ENCODE measurements around the gene LEO1.

Gene LEO1

GRCh38 chr15:51971375-51972133 lies at the start of gene LEO1:
TSS of gene LEO1 (minus strand) at chr15:51971778. CDS start at chr15:51971745, 33 bp downstream.
- DNase-seq (ENCODE audit: low read depth in 2 of 2): peak; percentile 98 to 99
- H3K4me3 ChIP-seq (replicated peaks in 1 of 2; ENCODE audit: low read depth in 2 of 2, low read length in 2 of 2): peak within 1 kb of the TSS; percentile 94 to 97
- TF ChIP-seq, protein P1, sequence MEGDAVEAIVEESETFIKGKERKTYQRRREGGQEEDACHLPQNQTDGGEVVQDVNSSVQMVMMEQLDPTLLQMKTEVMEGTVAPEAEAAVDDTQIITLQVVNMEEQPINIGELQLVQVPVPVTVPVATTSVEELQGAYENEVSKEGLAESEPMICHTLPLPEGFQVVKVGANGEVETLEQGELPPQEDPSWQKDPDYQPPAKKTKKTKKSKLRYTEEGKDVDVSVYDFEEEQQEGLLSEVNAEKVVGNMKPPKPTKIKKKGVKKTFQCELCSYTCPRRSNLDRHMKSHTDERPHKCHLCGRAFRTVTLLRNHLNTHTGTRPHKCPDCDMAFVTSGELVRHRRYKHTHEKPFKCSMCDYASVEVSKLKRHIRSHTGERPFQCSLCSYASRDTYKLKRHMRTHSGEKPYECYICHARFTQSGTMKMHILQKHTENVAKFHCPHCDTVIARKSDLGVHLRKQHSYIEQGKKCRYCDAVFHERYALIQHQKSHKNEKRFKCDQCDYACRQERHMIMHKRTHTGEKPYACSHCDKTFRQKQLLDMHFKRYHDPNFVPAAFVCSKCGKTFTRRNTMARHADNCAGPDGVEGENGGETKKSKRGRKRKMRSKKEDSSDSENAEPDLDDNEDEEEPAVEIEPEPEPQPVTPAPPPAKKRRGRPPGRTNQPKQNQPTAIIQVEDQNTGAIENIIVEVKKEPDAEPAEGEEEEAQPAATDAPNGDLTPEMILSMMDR (IDR thresholded peaks at IDR 0.05; ENCODE audit: low read depth, low read length): peak; percentile 56

GRCh38 chr15:52021128-52021671 lies 49.6 kb upstream of the LEO1 start:
- TF ChIP-seq, protein P1 (IDR thresholded peaks at IDR 0.05; ENCODE audit: low read depth, low read length): no peak
- peak; percentile 93 to 95 for DNase-seq (ENCODE audit: low read depth in 2 of 2)
- peak overlapping the region; percentile 68 for H3K4me3 ChIP-seq (replicated peaks in 1 of 2; ENCODE audit: low read depth in 2 of 2, low read length in 2 of 2)

GRCh38 chr15:52020221-52021085 lies 48.9 kb upstream of the LEO1 start:
- peak overlapping the region; percentile 68 for H3K4me3 ChIP-seq (replicated peaks in 1 of 2; ENCODE audit: low read depth in 2 of 2, low read length in 2 of 2)
- TF ChIP-seq, protein P1 (IDR thresholded peaks at IDR 0.05; ENCODE audit: low read depth, low read length): no peak
- peak; percentile 47 to 52 for DNase-seq (ENCODE audit: low read depth in 2 of 2)

- H3K4me3 ChIP-seq (replicated peaks in 1 of 2; ENCODE audit: low read depth in 2 of 2, low read length in 2 of 2): peak overlapping the region; percentile 68
- TF ChIP-seq, protein P1 (IDR thresholded peaks at IDR 0.05; ENCODE audit: low read depth, low read length): no peak
- peak; percentile 94 to 95 for DNase-seq (ENCODE audit: low read depth in 2 of 2)
Measured at GRCh38 chr15:52019394-52020220, 48.0 kb upstream of the LEO1 start.

DNA sequence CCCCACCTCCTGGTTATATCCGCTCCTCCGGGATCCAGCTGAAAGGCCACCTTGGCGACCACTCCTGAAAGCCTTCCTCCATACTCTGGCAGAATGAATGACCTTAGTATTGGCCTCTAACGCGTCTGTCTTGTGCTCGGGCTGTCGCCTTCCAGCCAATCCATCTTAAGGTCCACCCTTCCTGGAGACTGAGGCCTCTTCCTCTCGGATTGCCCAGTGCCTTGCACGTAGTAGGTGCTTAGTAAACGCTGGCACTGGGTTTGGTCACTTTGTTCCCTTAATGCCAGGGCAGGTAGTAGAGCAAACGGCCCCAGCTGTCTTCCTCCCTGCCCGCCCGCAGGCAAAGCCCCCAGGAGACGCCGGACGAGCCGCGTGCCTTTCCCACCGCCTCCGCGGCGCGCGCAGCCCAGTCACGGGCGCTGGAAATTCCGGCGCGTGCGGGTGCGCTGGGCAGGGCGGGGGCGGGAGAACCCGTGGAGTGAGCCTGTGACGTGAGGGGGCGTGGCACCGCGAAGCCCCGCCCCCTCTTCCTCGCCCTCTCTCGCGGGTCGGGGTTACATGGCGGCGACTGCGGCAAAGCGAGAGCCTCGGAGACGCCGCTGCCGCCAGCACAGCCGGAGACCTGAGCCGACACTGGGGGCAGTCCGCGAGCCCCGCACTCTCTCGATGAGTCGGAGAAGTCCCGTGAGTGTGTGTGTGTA lies 47.3 kb upstream of the LEO1 start, which contains the start of gene MAPK6:
MAPK6 (plus strand) TSS at position 527 of the 701 bp plus-strand sequence. CDS start 27,242 bp downstream, outside the sequence.
- peak within 1 kb of the TSS; percentile 68 for H3K4me3 ChIP-seq (replicated peaks in 1 of 2; ENCODE audit: low read depth in 2 of 2, low read length in 2 of 2)
- TF ChIP-seq, protein P1 (IDR thresholded peaks at IDR 0.05; ENCODE audit: low read depth, low read length): no peak
- DNase-seq (ENCODE audit: low read depth in 2 of 2): peak; percentile 93 to 97

Data from cardiac fibroblast (primary cell).